OCI-LY7 (cell line): ENCODE data around the gene PLCL2. TPM values are rescaled to one million over a fixed set of nuclear protein-coding genes. Genes with fewer than 3 reads are reported as not detected.

Experiments
- BruUV-seq: library from RNA; stranded (reverse); fragments of 400-500 nt; replicated peaks from 2 replicates; lab custom pipeline; 2021; lab: Mats Ljungman, UMichigan
- CTCF ChIA-PET: fragments of 300-600 bp; sonication (Branson Sonifier 250); formaldehyde crosslinking; loops from one replicate; lab custom pipeline; 2022; ENCODE audit warnings: antibody characterized with exemption; ENCODE audit not compliant: unreplicated experiment; lab: Charles Lee
- POLR2A ChIA-PET: fragments of 300-600 bp; sonication (Branson Sonifier 250); formaldehyde crosslinking; loops from one replicate; lab custom pipeline; 2022; ENCODE audit warnings: antibody characterized with exemption; lab: Charles Lee
- DNase-seq: peaks from one replicate; pipeline ENCODE4 v3.0.0-alpha.2; 2015; ENCODE audit warnings: low spot score
- H2AFZ ChIP-seq: fragments of 200-600 bp; sonication (generic), shearing (Covaris generic); 2 replicates; pipeline ENCODE4 v1.6.1; 2014; ENCODE audit warnings: mild to moderate bottlenecking, antibody characterized with exemption, low read length, moderate library complexity
- H3K27ac ChIP-seq: fragments of 200-600 bp; sonication (generic); 2 replicates; pipeline ENCODE4 v1.5.1; 2014; ENCODE audit warnings: mixed run types, low read depth, mild to moderate bottlenecking, moderate library complexity, low read length, inconsistent platforms; ENCODE audit not compliant: poor library complexity, severe bottlenecking
- H3K36me3 ChIP-seq: fragments of 200-600 bp; sonication (generic); 2 replicates; pipeline ENCODE4 v1.6.1; 2014; ENCODE audit warnings: mild to moderate bottlenecking, antibody characterized with exemption, low read length, moderate library complexity, mixed read lengths; ENCODE audit not compliant: insufficient read depth
- H3K4me1 ChIP-seq: fragments of 200-600 bp; sonication (generic); 2 replicates; pipeline ENCODE4 v1.5.1; 2014; ENCODE audit warnings: mild to moderate bottlenecking, low read length; ENCODE audit not compliant: insufficient read depth, poor library complexity, severe bottlenecking
- H3K4me2 ChIP-seq: fragments of 200-600 bp; sonication (generic); 2 replicates; pipeline ENCODE4 v1.6.1; 2014; ENCODE audit warnings: mild to moderate bottlenecking, low read length
- H3K4me3 ChIP-seq: fragments of 200-600 bp; sonication (generic); 2 replicates; pipeline ENCODE4 v1.5.1; 2014; ENCODE audit warnings: mild to moderate bottlenecking, low read depth, low read length; ENCODE audit not compliant: poor library complexity, severe bottlenecking
- H3K79me2 ChIP-seq: fragments of 200-600 bp; sonication (generic); 2 replicates; pipeline ENCODE4 v1.6.1; 2016; ENCODE audit warnings: low read depth, mild to moderate bottlenecking, low read length, moderate library complexity, mixed read lengths; ENCODE audit not compliant: insufficient read depth
- H3K9me2 ChIP-seq: fragments of 200-600 bp; sonication (generic); 2 replicates; pipeline ENCODE4 v1.6.1; 2016; ENCODE audit warnings: mild to moderate bottlenecking, low read length, mixed read lengths; ENCODE audit not compliant: insufficient read depth
- H3K9me3 ChIP-seq: fragments of 200-600 bp; sonication (generic); 2 replicates; pipeline ENCODE4 v1.6.1; 2014; ENCODE audit warnings: mild to moderate bottlenecking, mixed run types, low read length, mixed read lengths
- H4K20me1 ChIP-seq: fragments of 200-600 bp; sonication (generic); 2 replicates; pipeline ENCODE4 v1.6.1; 2014; ENCODE audit warnings: mild to moderate bottlenecking, antibody characterized with exemption, low read length, moderate library complexity, mixed read lengths; ENCODE audit not compliant: insufficient read depth
- CTCF ChIP-seq: fragments of 200-600 bp; sonication (generic); conservative IDR thresholded peaks from 2 replicates; pipeline ENCODE4 v1.5.1; 2014; ENCODE audit warnings: mild to moderate bottlenecking, antibody characterized with exemption, low read length, moderate library complexity, mixed read lengths
- EZH2phosphoT487 ChIP-seq: fragments of 200-600 bp; sonication (generic); IDR thresholded peaks from 2 replicates; pipeline ENCODE4 v1.6.1; 2018; ENCODE audit warnings: low read depth, borderline replicate concordance, mild to moderate bottlenecking, mixed run types, antibody characterized with exemption, low read length, moderate library complexity, mixed read lengths
- intact Hi-C: fragments of 100-400 bp; cut with micrococcal nuclease; formaldehyde crosslinking; loops from one replicate; pipeline ENCODE4 v1.10.0; 2022; ENCODE audit not compliant: unreplicated experiment
- total RNA-seq, 2 experiments: library from RNA; depleted of rRNA in 1 of 2; stranded (reverse); fragments of >200 nt in 1 of 2; shearing (Covaris generic) in 1 of 2; gene quantifications; 2 replicates each; pipeline ENCODE4 v1.2.3, GENCODE V29; 2014 to 2022

Gene PLCL2
- total RNA-seq, 2 experiments from 2014 or later: 34.1 to 41.6 TPM

- POLR2A ChIA-PET: interaction anchor here (0.7 to 1.3 kb wide), 9 partner anchors 11 to 251 kb away, joined by 3 to 5 read pairs (median 3); no protein-coding TSS in a partner anchor
- no peaks in the 10 kb centered on the region for H3K9me2 ChIP-seq
- H3K4me3 ChIP-seq: no peak overlapping the region
These were observed 155.7 kb downstream of the PLCL2 start for GRCh38 chr3:17040322-17040989.

DNA sequence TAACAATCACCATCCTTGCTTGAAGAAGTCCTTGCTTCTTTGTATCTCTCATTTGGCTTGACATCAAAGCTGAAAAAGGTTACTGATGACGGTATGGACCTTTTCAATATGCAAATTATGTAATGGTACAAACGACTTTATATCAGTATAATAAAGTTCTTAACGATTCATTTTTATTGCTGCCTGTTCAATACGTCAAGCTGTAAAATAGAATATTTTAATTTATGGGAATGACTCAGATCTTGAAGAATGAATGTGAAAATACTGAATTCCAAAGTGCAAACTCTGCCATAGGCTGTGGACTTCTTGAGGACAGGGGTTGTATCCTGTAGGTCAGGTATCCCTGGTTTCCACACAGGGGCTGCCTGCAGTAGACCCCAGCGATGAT is 156.2 kb downstream of the PLCL2 start:
- no peaks in the 10 kb centered on the region for H3K79me2 ChIP-seq
- no peak overlapping the region for H3K4me3 ChIP-seq
- no peak for DNase-seq
- intact Hi-C loops: no loop called here
- no TSS peak for BruUV-seq
- H3K4me2 ChIP-seq: no peak overlapping the region
- H3K36me3 ChIP-seq: peaks cover 18% of the 10 kb centered on the region; the same call in 1 of the 2 replicates
- no peaks in the 10 kb centered on the region for H3K9me3 ChIP-seq
- no peak overlapping the region for H2AFZ ChIP-seq
- no peak overlapping the region for H3K27ac ChIP-seq
- no peaks in the 10 kb centered on the region for H3K9me2 ChIP-seq
- H4K20me1 ChIP-seq: no peaks in the 10 kb centered on the region
- H3K4me1 ChIP-seq: no peaks in the 10 kb centered on the region
- ChIA-PET POLR2A (interaction anchor here (1.0 to 1.3 kb wide), 6 partner anchors 11 to 181 kb away, joined by 3 to 5 read pairs (median 3); no protein-coding TSS in a partner anchor), CTCF (no interaction called here)
- TF ChIP-seq EZH2phosphoT487 (no peak), CTCF (no peak)

More at GRCh38 chr3:17040322-17040989, 155.7 kb downstream of the PLCL2 start:
- CTCF ChIA-PET: interaction anchor here (0.6 to 1.2 kb wide), 2 partner anchors 110 to 151 kb away, joined by 3 to 5 read pairs; no protein-coding TSS in a partner anchor
- intact Hi-C loops: no loop called here
- Histone ChIP-seq H3K4me2 (no peak overlapping the region), H3K36me3 (peaks cover 13% of the 10 kb centered on the region; the same call in 1 of the 2 replicates), H4K20me1 (no peaks in the 10 kb centered on the region), H3K27ac (no peak overlapping the region), H3K9me3 (no peaks in the 10 kb centered on the region), H3K79me2 (no peaks in the 10 kb centered on the region), H2AFZ (no peak overlapping the region), H3K4me1 (no peaks in the 10 kb centered on the region)
- TF ChIP-seq EZH2phosphoT487 (no peak), CTCF (no peak)
- no peak for DNase-seq
- no TSS peak for BruUV-seq

- Histone ChIP-seq H3K4me3 (no peak overlapping the region), H3K9me3 (no peaks in the 10 kb centered on the region), H3K4me2 (no peak overlapping the region), H3K36me3 (peaks cover 43% of the 10 kb centered on the region), H3K9me2 (no peaks in the 10 kb centered on the region), H3K4me1 (no peaks in the 10 kb centered on the region), H2AFZ (no peak overlapping the region), H3K27ac (no peak overlapping the region), H3K79me2 (no peaks in the 10 kb centered on the region), H4K20me1 (no peaks in the 10 kb centered on the region)
- no TSS peak for BruUV-seq
- intact Hi-C loops: no loop called here
- CTCF ChIA-PET: no interaction called here
- no peak for DNase-seq
- TF ChIP-seq EZH2phosphoT487 (no peak), CTCF (no peak)
- POLR2A ChIA-PET: no interaction called here
These were observed 160.1 kb downstream of the PLCL2 start for GRCh38 chr3:17044855-17045254.
